Testis (tissue), 2 donors: ENCODE results near the gene BMPR1A.

Source experiments
- POLR2A ChIP-seq: fragments of 450-650 bp; IDR thresholded peaks from one replicate; pipeline ENCODE4 v1.6.1; 2017; ENCODE audit warnings: antibody characterized with exemption, mild to moderate bottlenecking, moderate library complexity
- TF ChIP-seq, protein P1 (sequence below), 3 experiments: fragments of 450-650 bp in 2 of 3; fragments of 200-600 bp in 1 of 3; sonication (generic) in 1 of 3; IDR thresholded peaks; one replicate each; pipeline ENCODE4 v1.5.1; 2016 to 2019; ENCODE audit warnings: antibody characterized with exemption in 3 of 3, mild to moderate bottlenecking in 2 of 3, moderate library complexity in 1 of 3

DNA sequence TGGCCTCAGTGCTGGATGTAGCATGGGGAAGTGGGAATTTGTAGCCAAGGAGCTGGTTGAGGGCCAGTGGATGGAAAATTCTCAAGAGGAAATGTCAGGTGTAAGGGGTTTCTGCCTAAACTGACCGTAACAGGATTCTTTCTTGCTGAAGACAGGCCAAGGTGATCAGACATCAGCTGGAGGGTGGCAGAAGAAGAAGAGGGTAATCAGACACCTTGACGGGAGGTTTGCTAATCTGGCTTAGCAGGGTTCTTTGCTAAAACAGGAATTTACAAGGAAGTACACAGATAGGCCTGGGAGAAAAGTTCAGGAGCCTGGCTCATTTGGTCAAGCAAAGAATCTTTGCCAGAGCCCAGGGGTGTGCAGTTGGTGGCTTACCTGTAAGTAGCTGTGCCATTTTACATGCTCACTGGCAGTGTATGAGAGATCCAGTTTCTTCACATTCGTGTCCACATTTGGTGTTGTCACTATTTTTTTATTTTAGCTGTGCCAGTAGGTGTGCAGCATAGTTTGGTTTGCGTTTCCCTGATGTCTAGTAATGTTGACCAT lies 73.7 kb downstream of the BMPR1A start:
- TF ChIP-seq, protein P1, sequence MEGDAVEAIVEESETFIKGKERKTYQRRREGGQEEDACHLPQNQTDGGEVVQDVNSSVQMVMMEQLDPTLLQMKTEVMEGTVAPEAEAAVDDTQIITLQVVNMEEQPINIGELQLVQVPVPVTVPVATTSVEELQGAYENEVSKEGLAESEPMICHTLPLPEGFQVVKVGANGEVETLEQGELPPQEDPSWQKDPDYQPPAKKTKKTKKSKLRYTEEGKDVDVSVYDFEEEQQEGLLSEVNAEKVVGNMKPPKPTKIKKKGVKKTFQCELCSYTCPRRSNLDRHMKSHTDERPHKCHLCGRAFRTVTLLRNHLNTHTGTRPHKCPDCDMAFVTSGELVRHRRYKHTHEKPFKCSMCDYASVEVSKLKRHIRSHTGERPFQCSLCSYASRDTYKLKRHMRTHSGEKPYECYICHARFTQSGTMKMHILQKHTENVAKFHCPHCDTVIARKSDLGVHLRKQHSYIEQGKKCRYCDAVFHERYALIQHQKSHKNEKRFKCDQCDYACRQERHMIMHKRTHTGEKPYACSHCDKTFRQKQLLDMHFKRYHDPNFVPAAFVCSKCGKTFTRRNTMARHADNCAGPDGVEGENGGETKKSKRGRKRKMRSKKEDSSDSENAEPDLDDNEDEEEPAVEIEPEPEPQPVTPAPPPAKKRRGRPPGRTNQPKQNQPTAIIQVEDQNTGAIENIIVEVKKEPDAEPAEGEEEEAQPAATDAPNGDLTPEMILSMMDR (IDR thresholded peaks at IDR 0.05) = no peak
- TF ChIP-seq POLR2A = no peak
